GM19023 (cell line): ENCODE results near the gene LRRC18.

Experiments used
- ATAC-seq: cut with Tn5 transposase; IDR thresholded peaks from one replicate; pipeline ENCODE4 v1.9.1; 2021; ENCODE audit warnings: mild to moderate bottlenecking, moderate library complexity; ENCODE audit not compliant: unreplicated experiment

LRRC18 gene

GRCh38 chr10:48939790-48940325, at the start of gene LRRC18:
TSS of gene LRRC18 (minus strand) at chr10:48939840. CDS start at chr10:48914155, 25,685 bp downstream.
- no peak for ATAC-seq

GRCh38 chr10:48985621-48986158, 46.0 kb upstream of the LRRC18 start:
- ATAC-seq: no peak

GRCh38 chr10:48983648-48984351, 44.2 kb upstream of the LRRC18 start:
- ATAC-seq: no peak

GRCh38 chr10:48982584-48982983, 42.9 kb upstream of the LRRC18 start:
- ATAC-seq: no peak

- ATAC-seq: peak; percentile 67
Measured at GRCh38 chr10:48981310-48981907, 41.8 kb upstream of the LRRC18 start.

GRCh38 chr10:48978318-48978717, 38.7 kb upstream of the LRRC18 start:
- no peak for ATAC-seq

GRCh38 chr10:48976196-48976595, 36.6 kb upstream of the LRRC18 start:
- ATAC-seq: no peak

GRCh38 chr10:48974510-48975156, 35.0 kb upstream of the LRRC18 start:
- no peak for ATAC-seq

GRCh38 chr10:48973065-48973464, 33.4 kb upstream of the LRRC18 start:
- no peak for ATAC-seq

- no peak for ATAC-seq
Measured at GRCh38 chr10:48970654-48971053, 31.0 kb upstream of the LRRC18 start.

- ATAC-seq: no peak
Measured at GRCh38 chr10:48970046-48970445, 30.4 kb upstream of the LRRC18 start.

GRCh38 chr10:48968036-48968435, 28.4 kb upstream of the LRRC18 start:
- no peak for ATAC-seq

- ATAC-seq: no peak
Measured at GRCh38 chr10:48965460-48965859, 25.8 kb upstream of the LRRC18 start.

- no peak for ATAC-seq
Measured at GRCh38 chr10:48964038-48964437, 24.4 kb upstream of the LRRC18 start.

- ATAC-seq: no peak
Measured at GRCh38 chr10:48958598-48959190, 19.1 kb upstream of the LRRC18 start.

- no peak for ATAC-seq
Measured at GRCh38 chr10:48957361-48958151, 17.9 kb upstream of the LRRC18 start.

- no peak for ATAC-seq
Measured at GRCh38 chr10:48951707-48952106, 12.1 kb upstream of the LRRC18 start.

- ATAC-seq: no peak
Measured at GRCh38 chr10:48948470-48949037, 8.9 kb upstream of the LRRC18 start.

GRCh38 chr10:48947690-48948469, 8.2 kb upstream of the LRRC18 start:
- no peak for ATAC-seq
